A673 (cell line): ENCODE results near the gene GGNBP2. TPM values are rescaled to one million over a fixed set of nuclear protein-coding genes. Genes with fewer than 3 reads are reported as not detected.

ENCODE experiments used
- BruUV-seq: library from RNA; stranded (reverse); fragments of 400-500 nt; replicated peaks from 2 replicates; lab custom pipeline; 2021; lab: Mats Ljungman, UMichigan
- CTCF ChIA-PET: fragments of 300-600 bp; sonication (Branson Sonifier 250); formaldehyde crosslinking; loops from one replicate; lab custom pipeline; 2022; ENCODE audit warnings: antibody characterized with exemption; lab: Charles Lee
- POLR2A ChIA-PET: fragments of 300-600 bp; sonication (Branson Sonifier 250); formaldehyde crosslinking; loops from one replicate; lab custom pipeline; 2022; ENCODE audit warnings: antibody characterized with exemption; ENCODE audit not compliant: low non-redundant PET; lab: Charles Lee
- DNase-seq: peaks from one replicate; pipeline ENCODE4 v3.0.0-alpha.2; 2015; ENCODE audit warnings: low spot score
- H3K27ac ChIP-seq: fragments of 200-600 bp; sonication (generic); 2 replicates; pipeline ENCODE4 v1.5.1; 2016; ENCODE audit warnings: mixed run types, low read depth, mild to moderate bottlenecking, mixed read lengths, antibody characterized with exemption, low read length; ENCODE audit not compliant: poor library complexity, severe bottlenecking
- H3K27me3 ChIP-seq: fragments of 200-600 bp; sonication (generic); replicated peaks from 2 replicates; pipeline ENCODE4 v1.6.1; 2017; ENCODE audit warnings: mixed run types, low read depth, mild to moderate bottlenecking, mixed read lengths, antibody characterized with exemption, low read length; ENCODE audit not compliant: insufficient read depth, poor library complexity
- H3K36me3 ChIP-seq: fragments of 200-600 bp; sonication (generic); 2 replicates; pipeline ENCODE4 v1.6.1; 2016; ENCODE audit warnings: mixed run types, mild to moderate bottlenecking, mixed read lengths, antibody characterized with exemption, low read length; ENCODE audit not compliant: insufficient read depth, poor library complexity, severe bottlenecking
- H3K4me1 ChIP-seq: fragments of 200-600 bp; sonication (generic); 2 replicates; pipeline ENCODE4 v1.6.1; 2017; ENCODE audit warnings: mixed run types, mild to moderate bottlenecking, mixed read lengths, antibody characterized with exemption, low read length; ENCODE audit not compliant: insufficient read depth, poor library complexity, severe bottlenecking
- H3K4me3 ChIP-seq: fragments of 200-600 bp; sonication (generic); 2 replicates; pipeline ENCODE4 v1.5.1; 2016; ENCODE audit warnings: low read depth, mixed run types, mild to moderate bottlenecking, mixed read lengths, low read length; ENCODE audit not compliant: poor library complexity, severe bottlenecking
- H3K9me3 ChIP-seq: fragments of 200-600 bp; sonication (generic); 2 replicates; pipeline ENCODE4 v1.6.1; 2016; ENCODE audit warnings: mixed run types, low read depth, mild to moderate bottlenecking, mixed read lengths, antibody characterized with exemption, low read length; ENCODE audit not compliant: poor library complexity, severe bottlenecking
- EZH2 ChIP-seq: fragments of 200-600 bp; sonication (generic); IDR thresholded peaks from 2 replicates; pipeline ENCODE4 v1.6.1; 2017; ENCODE audit warnings: borderline replicate concordance, low read depth, mild to moderate bottlenecking, mixed read lengths, antibody characterized with exemption, low read length; ENCODE audit not compliant: poor library complexity, severe bottlenecking
- intact Hi-C: fragments of 100-400 bp; cut with micrococcal nuclease; formaldehyde crosslinking; loops from one replicate; pipeline ENCODE4 v1.10.0; 2022; ENCODE audit not compliant: unreplicated experiment
- total RNA-seq: library from RNA; stranded (reverse); gene quantifications from 2 replicates; pipeline ENCODE4 v1.2.3, GENCODE V29; 2021
- TF ChIP-seq, protein P1 (sequence below): fragments of 300-800, 200-600 bp; sonication (generic); conservative IDR thresholded peaks from 2 replicates; pipeline ENCODE4 v1.5.1; 2017; ENCODE audit warnings: low read depth, mild to moderate bottlenecking, antibody characterized with exemption, low read length, moderate library complexity, mixed read lengths

Gene GGNBP2
- total RNA-seq, 1 experiment from 2014 or later: 50.4 TPM

DNA sequence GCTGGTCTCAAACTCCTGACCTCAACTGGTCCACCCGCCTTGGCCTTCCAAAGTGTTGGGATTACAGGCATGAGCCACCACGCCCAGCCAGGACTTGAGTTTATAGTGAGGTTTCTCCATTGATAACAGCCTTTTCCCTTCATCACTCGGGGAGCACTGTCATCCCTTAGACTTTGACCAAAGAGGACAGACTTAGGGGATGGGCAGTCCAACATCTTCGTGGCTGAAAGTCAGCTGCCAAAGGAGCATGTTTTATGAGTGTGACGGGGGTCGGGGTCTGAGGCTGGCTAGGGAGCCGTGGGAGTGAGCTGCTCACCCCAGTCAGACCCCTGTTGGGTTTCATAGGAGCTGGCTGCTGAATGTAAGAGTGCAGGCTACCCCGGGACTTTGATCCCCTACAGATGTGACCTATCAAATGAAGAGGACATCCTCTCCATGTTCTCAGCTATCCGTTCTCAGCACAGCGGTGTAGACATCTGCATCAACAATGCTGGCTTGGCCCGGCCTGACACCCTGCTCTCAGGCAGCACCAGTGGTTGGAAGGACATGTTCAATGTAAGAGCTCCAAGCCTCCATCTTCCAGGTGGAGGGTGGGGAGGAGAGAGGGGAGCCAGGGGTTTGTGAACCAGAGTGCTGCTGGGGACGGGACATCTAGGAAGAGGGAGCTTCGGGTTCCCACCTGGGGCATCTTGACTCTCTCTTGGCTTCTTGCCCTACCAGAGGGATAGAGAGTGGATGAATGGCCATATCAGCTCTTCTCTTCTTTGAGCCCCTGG is 50.1 kb downstream of the GGNBP2 start:
- POLR2A ChIA-PET: no interaction called here
- Histone ChIP-seq H3K4me1 (no peaks in the 10 kb centered on the region), H3K4me3 (no peak overlapping the region), H3K27me3 (no peaks in the 10 kb centered on the region), H3K9me3 (no peaks in the 10 kb centered on the region), H3K36me3 (no peaks in the 10 kb centered on the region), H3K27ac (no peak overlapping the region)
- no TSS peak for BruUV-seq
- no peak for DNase-seq
- TF ChIP-seq, protein P1, sequence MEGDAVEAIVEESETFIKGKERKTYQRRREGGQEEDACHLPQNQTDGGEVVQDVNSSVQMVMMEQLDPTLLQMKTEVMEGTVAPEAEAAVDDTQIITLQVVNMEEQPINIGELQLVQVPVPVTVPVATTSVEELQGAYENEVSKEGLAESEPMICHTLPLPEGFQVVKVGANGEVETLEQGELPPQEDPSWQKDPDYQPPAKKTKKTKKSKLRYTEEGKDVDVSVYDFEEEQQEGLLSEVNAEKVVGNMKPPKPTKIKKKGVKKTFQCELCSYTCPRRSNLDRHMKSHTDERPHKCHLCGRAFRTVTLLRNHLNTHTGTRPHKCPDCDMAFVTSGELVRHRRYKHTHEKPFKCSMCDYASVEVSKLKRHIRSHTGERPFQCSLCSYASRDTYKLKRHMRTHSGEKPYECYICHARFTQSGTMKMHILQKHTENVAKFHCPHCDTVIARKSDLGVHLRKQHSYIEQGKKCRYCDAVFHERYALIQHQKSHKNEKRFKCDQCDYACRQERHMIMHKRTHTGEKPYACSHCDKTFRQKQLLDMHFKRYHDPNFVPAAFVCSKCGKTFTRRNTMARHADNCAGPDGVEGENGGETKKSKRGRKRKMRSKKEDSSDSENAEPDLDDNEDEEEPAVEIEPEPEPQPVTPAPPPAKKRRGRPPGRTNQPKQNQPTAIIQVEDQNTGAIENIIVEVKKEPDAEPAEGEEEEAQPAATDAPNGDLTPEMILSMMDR: no peak
- no peak for TF ChIP-seq EZH2
- intact Hi-C loops: no loop called here
- CTCF ChIA-PET: no interaction called here

DNA sequence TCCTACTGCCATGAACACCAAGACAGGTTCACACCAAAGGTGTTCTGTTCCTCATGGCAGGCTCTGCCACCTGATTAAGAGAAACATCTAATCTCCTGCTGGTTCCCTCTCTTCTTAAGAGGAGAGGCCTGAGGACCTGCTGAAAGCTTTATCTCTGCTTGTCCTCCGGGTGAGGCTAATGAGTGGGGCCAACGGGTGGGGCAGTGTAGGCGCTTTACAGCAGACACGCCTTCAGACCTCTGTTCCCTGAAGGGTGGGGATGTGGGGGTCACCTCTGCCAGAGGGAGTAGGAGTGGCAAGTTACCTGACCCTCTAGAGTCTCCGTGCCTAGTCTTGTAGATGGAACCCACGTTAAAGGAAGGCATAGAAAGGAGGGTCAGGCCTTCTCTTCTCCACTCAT is 52.5 kb downstream of the GGNBP2 start:
- no peaks in the 10 kb centered on the region for H3K27me3 ChIP-seq

GRCh38 chr17:36597866-36598777 is 53.4 kb downstream of the GGNBP2 start:
- no peak overlapping the region for H3K4me3 ChIP-seq
- H3K36me3 ChIP-seq: no peaks in the 10 kb centered on the region
- intact Hi-C loops: no loop called here
- no peaks in the 10 kb centered on the region for H3K27me3 ChIP-seq
- BruUV-seq: no TSS peak
- ChIA-PET POLR2A (no interaction called here), CTCF (no interaction called here)
- H3K27ac ChIP-seq: no peak overlapping the region
- no peaks in the 10 kb centered on the region for H3K9me3 ChIP-seq
- DNase-seq: no peak
- TF ChIP-seq EZH2: no peak
- H3K4me1 ChIP-seq: no peaks in the 10 kb centered on the region

More for the DNA sequence above, 52.5 kb downstream of the GGNBP2 start:
- H3K4me1 ChIP-seq: no peaks in the 10 kb centered on the region
- ChIA-PET CTCF (no interaction called here), POLR2A (no interaction called here)
- DNase-seq: no peak
- no peaks in the 10 kb centered on the region for H3K9me3 ChIP-seq
- intact Hi-C loops: no loop called here
- no peak overlapping the region for H3K27ac ChIP-seq
- no peak overlapping the region for H3K4me3 ChIP-seq
- TF ChIP-seq, protein P1: no peak
- no peak for TF ChIP-seq EZH2
- H3K36me3 ChIP-seq: no peaks in the 10 kb centered on the region
- no TSS peak for BruUV-seq
